Motor neuron (in vitro differentiated cells): Measurements from ENCODE around the gene PLXNA4. TPM values are rescaled to one million over a fixed set of nuclear protein-coding genes. Genes with fewer than 3 reads are reported as not detected.

Experiments used
- ATAC-seq, 8 experiments: fragments of 200-7000 bp; cut with Tn5 transposase; replicated peaks in 6 of 8; 2 replicates each; pipeline ENCODE4 v1.8.0; 2021; ENCODE audit warnings: mild to moderate bottlenecking in 8 of 8, moderate library complexity in 8 of 8
- H3K27ac ChIP-seq, 2 donors: fragments of 250-450 bp; sonication (Bioruptor Pico); 2 replicates each; pipeline ENCODE4 v1.9.0; 2021; ENCODE audit warnings: antibody characterized with exemption in 2 of 2, mild to moderate bottlenecking in 2 of 2, moderate library complexity in 1 of 2
- H3K4me1 ChIP-seq, 2 donors: fragments of 250-450 bp; sonication (Bioruptor Pico); replicated peaks in 1 of 2; 2 replicates each; pipeline ENCODE4 v1.6.1; 2021; ENCODE audit warnings: antibody characterized with exemption in 2 of 2, mild to moderate bottlenecking in 2 of 2, moderate library complexity in 1 of 2
- H3K4me3 ChIP-seq, 5 donors: fragments of 250-450 bp; sonication (Bioruptor Pico); 2 replicates each; pipeline ENCODE4 v1.9.0; 2021; ENCODE audit warnings: antibody characterized with exemption in 5 of 5, mild to moderate bottlenecking in 5 of 5, moderate library complexity in 4 of 5
- WGBS, 10 experiments: fragments of 450-650 bp; shearing (Covaris generic); methylation state at CpG; one replicate each; pipeline ENCODE4 v1.0.0; 2022; 5-methylcytosine and 5-hydroxymethylcytosine counted together
- in situ Hi-C, 9 experiments: fragments of 400-800 bp; cut with MboI; loops; one replicate each; pipeline ENCODE4 v1.15.0; 2021; ENCODE audit warnings: low sequenced_read_pairs in 9 of 9, low pct_unique_long_range_greater_than_20kb in 2 of 9; ENCODE audit not compliant: unreplicated experiment in 9 of 9
- total RNA-seq, 8 experiments: library from RNA; unstranded; fragments of 300-600 nt; gene quantifications; 2 replicates each; pipeline versions ENCODE4 v1.2.3 to v1.2.4, GENCODE V29; 2022

Gene PLXNA4
- total RNA-seq, 8 experiments from 2014 or later, result 0.38 to 8.5 (median 2.6) TPM

DNA sequence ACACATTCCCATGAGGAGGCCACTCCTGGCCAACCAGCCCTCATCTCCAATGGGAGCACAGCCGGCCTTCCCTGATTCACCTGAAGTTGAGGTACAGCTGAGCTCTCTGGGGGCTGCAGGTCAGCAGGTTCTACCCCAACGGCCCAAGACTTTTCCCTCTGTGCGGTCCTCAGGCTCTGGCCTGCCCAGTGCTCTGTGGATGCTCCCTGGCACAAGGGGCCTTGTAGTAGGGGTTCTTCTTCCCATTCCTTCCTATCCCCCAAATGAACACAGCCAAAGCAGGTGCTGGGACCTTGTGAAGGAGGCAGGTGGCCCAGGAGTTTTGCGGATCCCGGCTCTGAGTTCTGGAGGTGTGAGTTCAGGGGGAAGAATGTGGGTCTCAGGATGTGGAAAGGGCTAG is 72.2 kb downstream of the PLXNA4 start:
- Histone ChIP-seq H3K27ac (no peak overlapping the region), H3K4me3 (no peak overlapping the region), H3K4me1 (peaks cover 2 to 6% of the 10 kb centered on the region in 2 donors)
- no peak for ATAC-seq
- 45 to 100% (median 90%) methylated on average over 1 to 2 of the region's 5 CpGs; no CpG with 5 or more reads in 6 of the 10 experiments for WGBS, 10 experiments
- in situ Hi-C loops, result loop anchor here in 1 of 9 experiments (10.0 kb wide), 1 partner anchor 189 kb away; no protein-coding TSS in a partner anchor

DNA sequence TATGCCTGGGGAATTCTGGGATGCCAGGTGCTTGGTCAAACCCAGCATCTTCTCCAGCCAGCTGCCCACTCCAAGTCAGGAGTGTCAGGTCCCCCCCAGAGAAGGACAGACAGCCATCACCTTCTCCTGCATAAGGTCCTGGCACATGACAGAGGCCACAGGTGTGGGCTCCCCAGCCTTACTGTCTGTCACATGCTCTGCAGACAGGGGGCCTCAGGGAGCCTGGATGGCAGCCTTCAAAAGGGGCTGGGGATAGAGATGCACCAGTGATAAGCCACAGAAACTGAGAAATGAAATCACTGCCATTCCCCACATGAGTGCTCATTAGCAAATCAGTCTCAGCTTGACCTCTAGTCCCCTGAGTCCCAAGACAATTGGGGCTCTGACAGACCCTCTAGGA is 72.9 kb downstream of the PLXNA4 start:
- Histone ChIP-seq H3K27ac (no peak overlapping the region), H3K4me1 (peaks cover 4 to 6% of the 10 kb centered on the region in 2 donors), H3K4me3 (no peak overlapping the region)
- in situ Hi-C loops, result loop anchor here in 1 of 9 experiments (10.0 kb wide), 1 partner anchor 189 kb away; no protein-coding TSS in a partner anchor
- ATAC-seq, result no peak

DNA sequence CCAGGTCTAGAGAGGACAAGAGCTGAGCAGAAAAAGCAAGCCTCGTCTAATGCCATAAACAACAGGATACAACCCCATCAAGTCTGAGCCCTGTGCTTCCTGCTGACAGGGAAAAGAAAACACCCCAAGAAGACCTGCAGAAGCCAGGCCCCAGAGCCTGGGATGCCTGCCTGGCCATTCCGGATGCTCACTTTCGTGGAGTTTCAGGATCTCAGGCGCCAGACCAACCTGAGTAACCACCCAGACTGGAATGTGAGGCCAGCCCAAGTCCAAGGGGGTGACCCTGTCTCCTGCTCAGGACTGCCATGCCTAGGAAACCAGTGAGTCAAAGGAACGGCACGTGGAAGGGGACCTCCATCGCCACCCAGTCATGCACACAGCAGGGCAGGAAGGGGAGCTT is 74.3 kb downstream of the PLXNA4 start:
- 14 to 79% (median 67%) methylated on average over 1 to 6 of the region's 7 CpGs; no CpG with 5 or more reads in 6 of the 10 experiments for WGBS, 10 experiments
- in situ Hi-C loops, result loop anchor here in 1 of 9 experiments (10.0 kb wide), 1 partner anchor 187 kb away; no protein-coding TSS in a partner anchor
- no peak overlapping the region for H3K4me3 ChIP-seq
- H3K27ac ChIP-seq, result no peak overlapping the region
- no peak for ATAC-seq
- H3K4me1 ChIP-seq, result peaks cover 7 to 11% of the 10 kb centered on the region in 2 donors

DNA sequence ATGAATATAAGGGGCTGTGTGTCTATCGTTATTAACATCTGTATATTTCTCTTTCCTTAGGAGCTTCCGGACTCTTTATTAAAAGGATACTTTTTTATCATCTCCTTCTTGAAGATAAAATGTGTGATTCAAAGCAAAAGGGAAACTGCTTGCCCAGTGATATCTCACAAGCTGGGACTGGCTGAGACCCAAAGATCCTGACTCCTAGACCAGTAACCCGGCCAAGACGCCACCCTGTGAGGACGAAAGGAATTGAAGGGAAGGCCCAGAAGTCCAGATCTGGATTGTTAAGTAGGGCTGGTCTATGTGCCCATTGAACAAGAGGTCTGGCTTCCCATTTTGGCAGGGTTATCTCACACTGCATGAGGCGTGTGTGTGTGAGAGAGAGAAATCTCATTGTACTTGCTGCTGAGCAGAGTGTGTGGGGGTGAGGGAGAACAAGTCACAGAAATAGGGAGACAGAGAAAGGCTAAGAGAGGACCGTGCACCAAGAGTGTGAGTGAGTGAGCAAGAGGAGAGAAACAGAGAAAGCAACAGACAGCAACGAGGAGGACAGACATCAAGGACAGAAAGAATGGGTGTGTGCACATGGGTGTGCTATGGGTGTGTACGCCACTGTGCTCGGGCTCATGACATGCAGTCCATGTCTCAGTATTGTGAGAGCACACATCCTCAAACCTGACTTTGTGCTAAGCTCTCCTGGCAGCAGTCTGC is 75.4 kb downstream of the PLXNA4 start:
- 17 to 100% (median 66%) methylated on average over 1 to 8 of the region's 10 CpGs for WGBS, 10 experiments
- in situ Hi-C loops, result loop anchor here in 1 of 9 experiments (10.0 kb wide), 1 partner anchor 186 kb away; no protein-coding TSS in a partner anchor
- ATAC-seq, result peak in 4 of 8 experiments; percentile 47 to 98 (median 86)
- Histone ChIP-seq H3K27ac (no peak overlapping the region), H3K4me3 (no peak overlapping the region), H3K4me1 (peaks cover 11 to 15% of the 10 kb centered on the region in 2 donors)

DNA sequence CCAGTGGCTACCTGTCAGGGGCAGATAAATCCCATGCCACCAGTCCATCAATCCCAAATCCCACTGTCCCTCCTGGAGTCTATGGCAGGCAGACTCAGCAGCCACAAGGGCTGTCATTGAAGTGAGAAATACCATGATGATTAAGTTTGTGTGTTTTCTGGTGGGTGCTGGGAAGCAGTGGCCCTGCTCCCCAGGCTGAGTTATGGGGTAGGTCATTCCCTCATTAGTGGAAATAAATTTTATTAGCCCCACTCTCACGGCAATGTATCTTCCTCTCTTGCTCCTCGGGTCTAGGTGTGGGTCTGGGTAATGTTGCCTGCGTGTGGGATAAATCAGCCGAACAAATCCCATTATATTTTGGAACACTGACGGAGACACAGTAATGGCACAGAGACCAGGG is 76.8 kb downstream of the PLXNA4 start:
- Histone ChIP-seq H3K27ac (no peak overlapping the region), H3K4me3 (no peak overlapping the region), H3K4me1 (peaks cover 11 to 17% of the 10 kb centered on the region in 2 donors)
- in situ Hi-C loops, result no loop called here
- 33 to 100% (median 80%) methylated on average over 1 to 4 of the region's 5 CpGs; no CpG with 5 or more reads in 2 of the 10 experiments for WGBS, 10 experiments
- ATAC-seq, result peak in 3 of 8 experiments; percentile 12 to 72 (median 67)

DNA sequence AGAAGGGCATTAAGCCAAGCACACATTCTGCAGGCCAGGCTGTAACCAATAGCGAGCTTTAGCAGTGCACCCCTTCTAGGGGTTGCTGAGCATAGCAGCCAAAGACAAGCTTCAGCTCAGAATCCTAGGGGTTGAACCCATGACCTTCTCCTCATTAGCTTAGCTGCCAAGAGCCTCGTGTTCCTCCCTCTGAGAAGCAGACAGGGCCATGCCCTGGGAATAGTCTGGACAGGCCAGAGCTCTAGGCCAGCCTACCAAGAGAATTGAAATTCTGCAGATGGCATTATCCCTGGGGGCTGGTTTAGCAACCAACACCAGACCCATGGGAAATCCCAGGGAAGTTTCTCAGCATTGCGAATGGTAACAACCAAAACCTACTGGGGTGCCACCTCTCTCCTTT is 77.2 kb downstream of the PLXNA4 start:
- Histone ChIP-seq H3K27ac (no peak overlapping the region), H3K4me3 (no peak overlapping the region), H3K4me1 (peaks cover 11 to 19% of the 10 kb centered on the region in 2 donors)
- in situ Hi-C loops, result no loop called here
- 14 to 100% (median 72%) methylated on average over 1 to 2 of the region's 3 CpGs; no CpG with 5 or more reads in 6 of the 10 experiments for WGBS, 10 experiments
- no peak for ATAC-seq

DNA sequence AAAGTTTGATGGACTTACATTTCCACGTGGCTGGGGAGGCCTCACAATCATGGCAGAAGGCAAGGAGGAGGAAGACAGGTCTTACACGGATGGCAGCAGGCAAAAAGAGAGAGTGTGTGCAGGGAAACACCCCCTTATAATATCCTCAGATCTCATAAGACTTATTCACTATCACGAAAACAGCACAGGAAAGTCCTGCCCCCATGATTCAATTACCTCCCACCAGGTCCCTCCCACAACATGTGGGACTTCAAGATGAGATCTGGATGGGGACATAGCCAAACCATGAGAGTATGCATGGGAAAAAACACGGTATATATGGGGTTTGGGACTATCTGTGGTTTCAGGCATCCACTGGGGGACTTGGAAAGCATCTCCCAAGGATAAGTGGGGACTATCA is 78.0 kb downstream of the PLXNA4 start:
- Histone ChIP-seq H3K27ac (no peak overlapping the region), H3K4me1 (peaks cover 11 to 19% of the 10 kb centered on the region in 2 donors), H3K4me3 (no peak overlapping the region)
- no peak for ATAC-seq
- in situ Hi-C loops, result no loop called here
- 23 to 76% (median 58%) methylated on average over 1 to 4 of the region's 4 CpGs; no CpG with 5 or more reads in 3 of the 10 experiments for WGBS, 10 experiments

DNA sequence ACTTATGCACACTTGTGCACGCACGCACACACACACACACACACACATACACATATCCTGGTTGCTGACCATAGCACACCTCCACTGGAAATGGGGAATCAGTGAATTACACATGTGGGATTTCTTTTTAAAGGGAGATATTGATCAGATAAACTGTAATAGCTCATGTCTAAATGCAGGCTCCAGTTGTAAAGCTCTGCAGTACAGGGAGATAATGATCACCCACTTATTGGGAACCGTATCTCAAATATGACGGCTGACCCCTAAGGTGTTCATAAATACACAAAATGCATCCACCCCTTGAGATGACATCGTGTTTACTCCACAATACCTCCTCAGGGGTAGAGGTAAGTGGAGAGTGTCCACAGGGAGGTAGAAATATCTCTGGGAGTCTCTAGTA is 79.2 kb downstream of the PLXNA4 start:
- peak in 3 of 8 experiments; percentile 14 to 63 (median 27) for ATAC-seq
- in situ Hi-C loops, result no loop called here
- Histone ChIP-seq H3K4me3 (no peak overlapping the region), H3K27ac (no peak overlapping the region), H3K4me1 (peaks cover 11 to 19% of the 10 kb centered on the region in 2 donors)
- 50 to 100% (median 63%) methylated on average over 1 to 5 of the region's 5 CpGs; no CpG with 5 or more reads in 2 of the 10 experiments for WGBS, 10 experiments

DNA sequence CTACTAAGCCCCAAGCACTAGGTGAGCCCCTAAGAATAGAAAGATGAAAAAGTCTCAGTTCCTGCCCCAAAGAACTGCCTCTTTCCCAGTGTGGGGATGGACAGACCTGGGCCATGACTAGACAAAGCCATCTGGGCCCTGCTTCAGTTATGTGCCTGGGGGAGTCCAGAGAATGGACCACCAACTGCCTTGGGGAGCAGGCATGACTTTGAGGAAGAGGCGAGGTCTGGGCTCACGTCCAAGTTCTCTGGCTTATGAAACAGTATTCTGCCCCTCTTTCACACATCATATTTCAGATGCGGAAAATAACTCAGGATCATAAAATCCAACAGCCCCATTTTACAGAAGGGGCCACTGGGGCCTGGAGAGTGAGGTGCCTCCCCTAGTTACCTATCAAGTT is 80.3 kb downstream of the PLXNA4 start:
- Histone ChIP-seq H3K27ac (no peak overlapping the region), H3K4me1 (peaks cover 11 to 19% of the 10 kb centered on the region in 2 donors), H3K4me3 (no peak overlapping the region)
- 62 to 100% (median 91%) methylated on average over 1 to 3 of the region's 3 CpGs; no CpG with 5 or more reads in 6 of the 10 experiments for WGBS, 10 experiments
- in situ Hi-C loops, result no loop called here
- no peak for ATAC-seq

DNA sequence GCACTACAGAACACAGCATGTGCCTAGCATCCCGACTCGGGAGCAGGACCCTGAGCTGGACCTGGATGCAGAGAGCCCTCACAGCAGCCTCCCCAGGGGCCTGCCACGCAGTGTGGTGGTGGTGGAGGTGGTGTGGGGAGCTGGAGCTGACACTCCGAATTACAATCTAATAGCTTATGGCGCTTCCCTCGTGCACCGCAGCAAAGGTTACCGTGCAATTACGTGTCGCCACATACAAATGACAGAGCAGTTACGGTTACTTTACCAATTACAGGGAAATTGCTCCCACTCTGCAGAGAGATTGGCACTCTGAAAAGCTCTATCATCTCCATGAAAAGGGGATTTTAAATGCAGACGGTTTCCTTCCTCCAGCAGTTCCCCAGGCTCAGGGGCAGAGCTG is 81.8 kb downstream of the PLXNA4 start:
- no peak overlapping the region for H3K27ac ChIP-seq
- in situ Hi-C loops, result no loop called here
- 68% methylated on average over 6 of the region's 12 CpGs; no CpG with 5 or more reads in 9 of the 10 experiments for WGBS, 10 experiments
- H3K4me1 ChIP-seq, result peaks cover 8 to 19% of the 10 kb centered on the region in 2 donors
- H3K4me3 ChIP-seq, result no peak overlapping the region
- peak in 4 of 8 experiments; percentile 52 to 60 (median 57) for ATAC-seq

DNA sequence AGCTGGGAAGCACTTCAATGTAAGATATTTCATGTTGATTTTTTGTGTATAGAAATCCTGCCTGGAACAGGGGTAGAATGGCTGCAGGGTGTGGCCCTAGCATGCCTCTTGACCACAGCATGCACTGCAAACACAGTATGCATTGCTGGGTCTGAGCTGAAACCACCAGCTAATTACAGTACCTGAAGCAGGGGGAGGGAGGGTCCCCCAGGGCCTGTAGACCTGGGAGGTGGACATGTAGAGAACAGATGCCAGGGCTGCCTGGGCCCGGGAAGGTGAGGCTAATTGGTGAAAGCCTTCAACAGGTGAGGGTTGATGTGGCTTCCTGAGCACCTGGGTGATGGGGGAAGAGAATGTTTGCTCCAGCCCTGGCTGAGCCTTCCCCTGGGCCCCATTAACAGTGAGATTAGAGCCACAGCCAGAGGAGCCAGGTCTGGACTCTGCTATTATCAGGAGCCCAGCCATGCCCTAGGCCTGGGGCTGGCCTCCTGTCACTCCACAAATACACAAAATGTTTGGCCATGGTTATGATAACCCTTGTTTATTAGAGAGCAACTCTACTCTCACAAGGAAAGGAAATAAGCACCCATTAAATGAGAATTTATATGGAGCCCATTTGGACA is 83.3 kb downstream of the PLXNA4 start:
- Histone ChIP-seq H3K4me1 (peaks cover 5 to 15% of the 10 kb centered on the region in 2 donors), H3K27ac (no peak overlapping the region), H3K4me3 (no peak overlapping the region)
- ATAC-seq, result peak in 3 of 8 experiments; percentile 70 to 76 (median 73)
- WGBS, 10 experiments, result no CpG with 5 or more reads among the region's 1 CpG
- in situ Hi-C loops, result no loop called here

DNA sequence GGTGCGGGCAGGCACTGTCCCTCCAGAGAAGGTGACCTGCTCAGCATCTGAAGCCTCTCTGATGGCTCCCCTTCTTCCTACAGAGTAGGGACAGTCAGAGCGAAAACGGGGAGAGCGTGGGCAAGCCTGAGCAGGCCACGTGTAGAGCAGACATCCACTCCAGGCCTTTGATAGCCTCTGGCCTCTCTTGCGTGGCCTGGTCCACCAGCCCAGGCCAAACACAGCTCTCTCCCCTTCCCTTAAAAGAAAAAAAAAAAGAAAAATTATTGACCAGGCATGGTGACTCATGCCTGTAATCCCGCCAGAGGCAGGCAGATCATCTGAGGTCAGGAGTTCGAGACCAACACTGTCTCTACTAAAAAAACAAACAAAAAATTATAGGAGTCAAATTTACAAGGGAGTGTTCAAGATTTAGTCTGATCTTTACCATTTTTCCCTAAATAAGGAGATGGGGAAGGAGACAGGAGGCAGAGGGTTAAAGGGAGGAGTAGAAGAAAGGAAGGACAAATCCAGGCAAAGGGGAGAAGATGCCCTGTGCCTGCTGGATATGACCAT is 84.8 kb downstream of the PLXNA4 start:
- in situ Hi-C loops, result no loop called here

DNA sequence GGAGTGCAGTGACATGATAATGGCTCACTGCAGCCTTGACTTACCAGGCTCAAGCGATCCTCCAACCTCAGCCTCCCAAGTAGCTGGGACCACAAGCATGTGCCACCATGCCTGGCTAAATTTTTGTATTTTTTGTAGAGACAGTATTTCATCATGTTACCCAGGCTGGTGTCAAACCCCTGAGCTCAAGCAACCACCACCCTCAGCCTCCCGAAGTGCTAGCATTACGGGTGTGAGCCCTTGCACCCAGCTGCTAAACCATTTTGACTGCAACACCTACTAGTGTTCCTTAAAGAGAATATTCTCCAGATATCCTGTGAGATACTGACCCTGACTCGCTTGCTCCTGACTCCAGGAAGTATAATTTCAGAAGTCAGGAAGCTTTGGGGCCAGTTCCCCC is 85.8 kb downstream of the PLXNA4 start:
- WGBS, 10 experiments, result 0 to 100% (median 67%) methylated on average over 1 to 4 of the region's 4 CpGs; no CpG with 5 or more reads in 1 of the 10 experiments
- in situ Hi-C loops, result no loop called here
- Histone ChIP-seq H3K4me3 (no peak overlapping the region), H3K4me1 (peaks cover 2 to 7% of the 10 kb centered on the region in 2 donors), H3K27ac (no peak overlapping the region)
- no peak for ATAC-seq

More for the DNA sequence above, 84.8 kb downstream of the PLXNA4 start:
- Histone ChIP-seq H3K4me3 (no peak overlapping the region), H3K4me1 (peaks cover 0 to 4% of the 10 kb centered on the region in 2 donors), H3K27ac (no peak overlapping the region)
- 50 to 92% (median 75%) methylated on average over 2 to 7 of the region's 8 CpGs; no CpG with 5 or more reads in 1 of the 10 experiments for WGBS, 10 experiments
- peak in 6 of 8 experiments; percentile 28 to 72 (median 55) for ATAC-seq
